ENCODE data around the gene ROBO1.

ROBO1 gene

GRCh38 chr3:78867409-78868372 is 900.1 kb downstream of the ROBO1 start:
- H3K4me2 ChIP-seq (ENCODE audit: low read length): peak overlapping the region; percentile 27
- peaks cover 21% of the 10 kb centered on the region for H3K4me1 ChIP-seq (ENCODE audit: control insufficient read depth, insufficient read depth, low read length)
- H3K9me3 ChIP-seq (replicated peaks; ENCODE audit: low read length): no peaks in the 10 kb centered on the region

GRCh38 chr3:78863306-78864203 is 904.2 kb downstream of the ROBO1 start:
- H3K4me1 ChIP-seq (ENCODE audit: control insufficient read depth, insufficient read depth, low read length): peaks cover 14% of the 10 kb centered on the region
- no peaks in the 10 kb centered on the region for H3K27me3 ChIP-seq (ENCODE audit: control insufficient read depth, insufficient read depth, low read length)
- H3K4me2 ChIP-seq (ENCODE audit: low read length): no peak overlapping the region
- H3K9ac ChIP-seq (ENCODE audit: low read depth, low read length): no peak overlapping the region
- no peaks in the 10 kb centered on the region for H3K9me3 ChIP-seq (replicated peaks; ENCODE audit: low read length)
- no peak overlapping the region for H3K4me3 ChIP-seq (ENCODE audit: low read length)
- no peaks in the 10 kb centered on the region for H3K36me3 ChIP-seq (ENCODE audit: insufficient read depth, low read length)

More at GRCh38 chr3:78867409-78868372, 900.1 kb downstream of the ROBO1 start:
- H3K36me3 ChIP-seq (ENCODE audit: insufficient read depth, low read length): no peaks in the 10 kb centered on the region
- H3K9ac ChIP-seq (ENCODE audit: low read depth, low read length): no peak overlapping the region
- no peaks in the 10 kb centered on the region for H3K27me3 ChIP-seq (ENCODE audit: control insufficient read depth, insufficient read depth, low read length)
- H3K4me3 ChIP-seq (ENCODE audit: low read length): no peak overlapping the region

GRCh38 chr3:78861156-78861555 is 906.6 kb downstream of the ROBO1 start:
- Histone ChIP-seq H3K4me3 (ENCODE audit: low read length) (no peak overlapping the region), H3K27me3 (ENCODE audit: control insufficient read depth, insufficient read depth, low read length) (no peaks in the 10 kb centered on the region), H3K9me3 (replicated peaks; ENCODE audit: low read length) (no peaks in the 10 kb centered on the region), H3K36me3 (ENCODE audit: insufficient read depth, low read length) (no peaks in the 10 kb centered on the region), H3K9ac (ENCODE audit: low read depth, low read length) (no peak overlapping the region), H3K4me1 (ENCODE audit: control insufficient read depth, insufficient read depth, low read length) (peaks cover 9% of the 10 kb centered on the region), H3K4me2 (ENCODE audit: low read length) (no peak overlapping the region)

- H3K36me3 ChIP-seq (ENCODE audit: insufficient read depth, low read length): no peaks in the 10 kb centered on the region
- H3K4me2 ChIP-seq (ENCODE audit: low read length): no peak overlapping the region
- no peaks in the 10 kb centered on the region for H3K27me3 ChIP-seq (ENCODE audit: control insufficient read depth, insufficient read depth, low read length)
- H3K4me1 ChIP-seq (ENCODE audit: control insufficient read depth, insufficient read depth, low read length): peaks cover 13% of the 10 kb centered on the region
- H3K9ac ChIP-seq (ENCODE audit: low read depth, low read length): no peak overlapping the region
- no peak overlapping the region for H3K4me3 ChIP-seq (ENCODE audit: low read length)
- no peaks in the 10 kb centered on the region for H3K9me3 ChIP-seq (replicated peaks; ENCODE audit: low read length)
These were observed 907.2 kb downstream of the ROBO1 start for GRCh38 chr3:78860567-78860966.

GRCh38 chr3:78858910-78859309 is 908.9 kb downstream of the ROBO1 start:
- Histone ChIP-seq H3K4me2 (ENCODE audit: low read length) (no peak overlapping the region), H3K27me3 (ENCODE audit: control insufficient read depth, insufficient read depth, low read length) (no peaks in the 10 kb centered on the region), H3K4me1 (ENCODE audit: control insufficient read depth, insufficient read depth, low read length) (peaks cover 20% of the 10 kb centered on the region), H3K4me3 (ENCODE audit: low read length) (no peak overlapping the region), H3K9me3 (replicated peaks; ENCODE audit: low read length) (no peaks in the 10 kb centered on the region), H3K36me3 (ENCODE audit: insufficient read depth, low read length) (no peaks in the 10 kb centered on the region), H3K9ac (ENCODE audit: low read depth, low read length) (no peak overlapping the region)

- H3K4me1 ChIP-seq (ENCODE audit: control insufficient read depth, insufficient read depth, low read length): peaks cover 20% of the 10 kb centered on the region
- H3K9ac ChIP-seq (ENCODE audit: low read depth, low read length): no peak overlapping the region
- no peak overlapping the region for H3K4me2 ChIP-seq (ENCODE audit: low read length)
- no peaks in the 10 kb centered on the region for H3K36me3 ChIP-seq (ENCODE audit: insufficient read depth, low read length)
- H3K27me3 ChIP-seq (ENCODE audit: control insufficient read depth, insufficient read depth, low read length): no peaks in the 10 kb centered on the region
- no peaks in the 10 kb centered on the region for H3K9me3 ChIP-seq (replicated peaks; ENCODE audit: low read length)
- no peak overlapping the region for H3K4me3 ChIP-seq (ENCODE audit: low read length)
These were observed 909.6 kb downstream of the ROBO1 start for GRCh38 chr3:78858174-78858573.

GRCh38 chr3:78857494-78858111 is 910.2 kb downstream of the ROBO1 start:
- Histone ChIP-seq H3K36me3 (ENCODE audit: insufficient read depth, low read length) (no peaks in the 10 kb centered on the region), H3K4me3 (ENCODE audit: low read length) (no peak overlapping the region), H3K27me3 (ENCODE audit: control insufficient read depth, insufficient read depth, low read length) (no peaks in the 10 kb centered on the region), H3K9me3 (replicated peaks; ENCODE audit: low read length) (no peaks in the 10 kb centered on the region), H3K4me1 (ENCODE audit: control insufficient read depth, insufficient read depth, low read length) (peaks cover 20% of the 10 kb centered on the region), H3K4me2 (ENCODE audit: low read length) (no peak overlapping the region), H3K9ac (ENCODE audit: low read depth, low read length) (no peak overlapping the region)

- Histone ChIP-seq H3K9ac (ENCODE audit: low read depth, low read length) (peak overlapping the region; percentile 75), H3K4me3 (ENCODE audit: low read length) (no peak overlapping the region), H3K4me1 (ENCODE audit: control insufficient read depth, insufficient read depth, low read length) (peaks cover 20% of the 10 kb centered on the region), H3K4me2 (ENCODE audit: low read length) (peak overlapping the region; percentile 82), H3K9me3 (replicated peaks; ENCODE audit: low read length) (no peaks in the 10 kb centered on the region), H3K27me3 (ENCODE audit: control insufficient read depth, insufficient read depth, low read length) (no peaks in the 10 kb centered on the region), H3K36me3 (ENCODE audit: insufficient read depth, low read length) (no peaks in the 10 kb centered on the region)
These were observed 911.6 kb downstream of the ROBO1 start for GRCh38 chr3:78856164-78856563.

- Histone ChIP-seq H3K4me3 (ENCODE audit: low read length) (no peak overlapping the region), H3K4me1 (ENCODE audit: control insufficient read depth, insufficient read depth, low read length) (peaks cover 20% of the 10 kb centered on the region), H3K27me3 (ENCODE audit: control insufficient read depth, insufficient read depth, low read length) (no peaks in the 10 kb centered on the region)
These were observed 912.6 kb downstream of the ROBO1 start for GRCh38 chr3:78855190-78855589.

GRCh38 chr3:78848392-78849288 is 919.2 kb downstream of the ROBO1 start:
- Histone ChIP-seq H3K9ac (ENCODE audit: low read depth, low read length) (no peak overlapping the region), H3K27me3 (ENCODE audit: control insufficient read depth, insufficient read depth, low read length) (no peaks in the 10 kb centered on the region), H3K4me1 (ENCODE audit: control insufficient read depth, insufficient read depth, low read length) (peaks cover 12% of the 10 kb centered on the region), H3K9me3 (replicated peaks; ENCODE audit: low read length) (no peaks in the 10 kb centered on the region), H3K4me2 (ENCODE audit: low read length) (no peak overlapping the region), H3K36me3 (ENCODE audit: insufficient read depth, low read length) (no peaks in the 10 kb centered on the region), H3K4me3 (ENCODE audit: low read length) (no peak overlapping the region)

More at GRCh38 chr3:78855190-78855589, 912.6 kb downstream of the ROBO1 start:
- H3K4me2 ChIP-seq (ENCODE audit: low read length): peak overlapping the region; percentile 82
- H3K9me3 ChIP-seq (replicated peaks; ENCODE audit: low read length): no peaks in the 10 kb centered on the region
- peak overlapping the region; percentile 75 for H3K9ac ChIP-seq (ENCODE audit: low read depth, low read length)
- no peaks in the 10 kb centered on the region for H3K36me3 ChIP-seq (ENCODE audit: insufficient read depth, low read length)
